Lower leg skin (tissue), 4 donors: ENCODE results near the gene GRAP2. TPM values are rescaled to one million over a fixed set of nuclear protein-coding genes. Genes with fewer than 3 reads are reported as not detected.

ENCODE experiments used
- DNase-seq, 2 donors: peaks; one replicate each; pipeline ENCODE4 v3.0.0-alpha.2; 2019; ENCODE audit warnings: low spot score in 2 of 2
- H3K4me3 ChIP-seq: fragments of 200-600 bp; sonication (generic); 2 replicates; pipeline ENCODE4 v1.5.1; 2017; ENCODE audit warnings: mild to moderate bottlenecking, low read depth; ENCODE audit not compliant: poor library complexity, severe bottlenecking
- POLR2A ChIP-seq, 2 donors: fragments of 450-650 bp; IDR thresholded peaks; one replicate each; pipeline ENCODE4 v1.6.1; 2016 to 2017; ENCODE audit warnings: antibody characterized with exemption in 2 of 2, mild to moderate bottlenecking in 1 of 2, moderate library complexity in 1 of 2
- WGBS, 2 donors: methylation state at CpG; one replicate each; pipeline ENCODE4 v1.1.5; 2018; 5-methylcytosine and 5-hydroxymethylcytosine counted together
- intact Hi-C: fragments of 100-400 bp; cut with DNase I; formaldehyde crosslinking; loops from one replicate; pipeline ENCODE4 v1.15.0; 2023; ENCODE audit warnings: low total_unique reads
- total RNA-seq, 4 donors: library from RNA; depleted of rRNA; stranded (reverse); fragments of >200 nt; gene quantifications; one replicate each; pipeline ENCODE4 v1.1.0, GENCODE V29; 2016
- TF ChIP-seq, protein P1 (sequence below), 3 donors: fragments of 450-650 bp; IDR thresholded peaks; one replicate each; pipeline ENCODE4 v1.5.1; 2016; ENCODE audit warnings: antibody characterized with exemption in 3 of 3, mild to moderate bottlenecking in 3 of 3, moderate library complexity in 2 of 3

The GRAP2 gene
- total RNA-seq, 4 donors from 2014 or later = 0.72 to 1.3 (median 0.96) TPM

- TF ChIP-seq, protein P1, sequence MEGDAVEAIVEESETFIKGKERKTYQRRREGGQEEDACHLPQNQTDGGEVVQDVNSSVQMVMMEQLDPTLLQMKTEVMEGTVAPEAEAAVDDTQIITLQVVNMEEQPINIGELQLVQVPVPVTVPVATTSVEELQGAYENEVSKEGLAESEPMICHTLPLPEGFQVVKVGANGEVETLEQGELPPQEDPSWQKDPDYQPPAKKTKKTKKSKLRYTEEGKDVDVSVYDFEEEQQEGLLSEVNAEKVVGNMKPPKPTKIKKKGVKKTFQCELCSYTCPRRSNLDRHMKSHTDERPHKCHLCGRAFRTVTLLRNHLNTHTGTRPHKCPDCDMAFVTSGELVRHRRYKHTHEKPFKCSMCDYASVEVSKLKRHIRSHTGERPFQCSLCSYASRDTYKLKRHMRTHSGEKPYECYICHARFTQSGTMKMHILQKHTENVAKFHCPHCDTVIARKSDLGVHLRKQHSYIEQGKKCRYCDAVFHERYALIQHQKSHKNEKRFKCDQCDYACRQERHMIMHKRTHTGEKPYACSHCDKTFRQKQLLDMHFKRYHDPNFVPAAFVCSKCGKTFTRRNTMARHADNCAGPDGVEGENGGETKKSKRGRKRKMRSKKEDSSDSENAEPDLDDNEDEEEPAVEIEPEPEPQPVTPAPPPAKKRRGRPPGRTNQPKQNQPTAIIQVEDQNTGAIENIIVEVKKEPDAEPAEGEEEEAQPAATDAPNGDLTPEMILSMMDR (IDR thresholded peaks at IDR 0.05) = no peak
- no peak for TF ChIP-seq POLR2A (IDR thresholded peaks at IDR 0.05)
- intact Hi-C loops = no loop called here
- WGBS, 2 donors = 24 to 34% methylated on average over 2 of the region's 2 CpGs
- no peak for DNase-seq
- no peak overlapping the region for H3K4me3 ChIP-seq
These were observed 83.1 kb downstream of the GRAP2 start for GRCh38 chr22:39984006-39984405.

GRCh38 chr22:39984746-39985145, 83.9 kb downstream of the GRAP2 start:
- 50 to 53% methylated on average over 2 of the region's 2 CpGs for WGBS, 2 donors
- H3K4me3 ChIP-seq = no peak overlapping the region
- intact Hi-C loops = no loop called here
- DNase-seq = peak in 1 of 2 donors; percentile 53
- TF ChIP-seq, protein P1 (IDR thresholded peaks at IDR 0.05) = no peak
- no peak for TF ChIP-seq POLR2A (IDR thresholded peaks at IDR 0.05)

GRCh38 chr22:39985383-39986035, 84.6 kb downstream of the GRAP2 start:
- intact Hi-C loops = no loop called here
- DNase-seq = peak in 1 of 2 donors; percentile 43
- TF ChIP-seq POLR2A (IDR thresholded peaks at IDR 0.05) = no peak
- 57 to 58% methylated on average over 7 of the region's 7 CpGs for WGBS, 2 donors
- H3K4me3 ChIP-seq = no peak overlapping the region

GRCh38 chr22:39988386-39989114, 87.7 kb downstream of the GRAP2 start:
- DNase-seq = no peak
- TF ChIP-seq, protein P1 (IDR thresholded peaks at IDR 0.05) = no peak
- TF ChIP-seq POLR2A (IDR thresholded peaks at IDR 0.05) = no peak
- intact Hi-C loops = no loop called here
- H3K4me3 ChIP-seq = no peak overlapping the region
- 65 to 71% methylated on average over 10 of the region's 10 CpGs for WGBS, 2 donors

DNA sequence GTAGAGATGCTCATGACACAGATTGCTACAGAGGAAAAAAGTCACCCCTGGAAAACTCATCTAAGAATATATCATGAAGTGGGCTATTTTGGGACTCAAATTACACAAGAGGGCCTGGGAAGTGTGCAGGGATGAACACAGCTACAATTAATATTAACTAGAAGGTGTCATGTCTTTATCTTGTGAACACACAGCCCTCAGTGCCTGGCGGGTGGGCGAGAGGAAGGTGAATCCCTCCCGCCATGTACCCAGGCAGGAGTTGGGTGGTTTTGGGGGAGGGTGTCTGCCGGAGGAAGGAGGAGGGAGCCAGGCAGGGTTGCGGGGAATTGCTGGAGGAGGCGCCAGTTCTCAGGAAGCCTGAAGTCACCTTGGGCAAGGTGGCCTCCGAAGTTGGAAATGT, 88.7 kb downstream of the GRAP2 start:
- TF ChIP-seq, protein P1 (IDR thresholded peaks at IDR 0.05) = no peak
- TF ChIP-seq POLR2A (IDR thresholded peaks at IDR 0.05) = no peak
- WGBS, 2 donors = 81 to 86% methylated on average over 7 of the region's 7 CpGs
- intact Hi-C loops = no loop called here
- H3K4me3 ChIP-seq = no peak overlapping the region
- no peak for DNase-seq

DNA sequence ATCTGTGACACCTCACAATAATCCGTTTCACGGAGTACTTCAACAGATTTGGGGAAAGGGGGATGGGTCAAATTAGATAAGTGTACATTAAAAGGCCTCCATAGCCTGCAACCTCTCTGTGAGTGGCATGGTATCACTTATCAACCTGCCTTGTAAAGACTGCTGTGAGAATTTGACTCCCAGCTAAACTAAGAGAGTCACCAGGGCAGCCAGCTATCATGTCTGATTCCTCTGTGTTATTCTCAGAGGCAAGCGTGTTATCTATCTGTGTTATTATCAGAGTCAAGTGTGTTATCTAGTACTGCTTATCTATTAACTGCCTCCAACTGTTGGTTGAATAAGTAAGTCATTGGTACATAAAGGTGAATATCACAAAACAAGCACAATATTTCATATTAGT, 89.8 kb downstream of the GRAP2 start:
- intact Hi-C loops = no loop called here
- 85 to 92% methylated on average over 3 of the region's 3 CpGs for WGBS, 2 donors
- H3K4me3 ChIP-seq = no peak overlapping the region
- no peak for DNase-seq
- TF ChIP-seq POLR2A (IDR thresholded peaks at IDR 0.05) = no peak
- TF ChIP-seq, protein P1 (IDR thresholded peaks at IDR 0.05) = no peak
